ENCODE measurements around the gene SEMA4B.

The SEMA4B gene

GRCh38 chr15:90264671-90265070, 63.5 kb downstream of the SEMA4B start:
- FAIRE-seq (no peak), DNase-seq (ENCODE audit: insufficient read length, low spot score) (no peak)
- TF ChIP-seq CTCF (IDR thresholded peaks at IDR 0.05; ENCODE audit: insufficient read depth, missing control alignments): no peak

- peak; percentile 46 for DNase-seq (ENCODE audit: insufficient read length, low spot score)
- FAIRE-seq: no peak
- TF ChIP-seq CTCF (IDR thresholded peaks at IDR 0.05; ENCODE audit: insufficient read depth, missing control alignments): no peak
These were observed 64.3 kb downstream of the SEMA4B start, which contains the start of gene NGRN for GRCh38 chr15:90265271-90266060. TSS of gene NGRN (plus strand) at chr15:90265672. CDS start at chr15:90265713, 41 bp downstream.

GRCh38 chr15:90266061-90266431, 64.9 kb downstream of the SEMA4B start:
- FAIRE-seq (no peak), DNase-seq (ENCODE audit: insufficient read length, low spot score) (no peak)
- TF ChIP-seq CTCF (IDR thresholded peaks at IDR 0.05; ENCODE audit: insufficient read depth, missing control alignments): no peak

- no peak for FAIRE-seq
- no peak for TF ChIP-seq CTCF (IDR thresholded peaks at IDR 0.05; ENCODE audit: insufficient read depth, missing control alignments)
- DNase-seq (ENCODE audit: insufficient read length, low spot score): no peak
These were observed 65.4 kb downstream of the SEMA4B start for GRCh38 chr15:90266485-90266884.

- FAIRE-seq: no peak
- DNase-seq (ENCODE audit: insufficient read length, low spot score): no peak
- TF ChIP-seq CTCF (IDR thresholded peaks at IDR 0.05; ENCODE audit: insufficient read depth, missing control alignments): no peak
These were observed 67.3 kb downstream of the SEMA4B start for GRCh38 chr15:90268415-90268814.

- DNase-seq (ENCODE audit: insufficient read length, low spot score): no peak
- no peak for FAIRE-seq
- TF ChIP-seq CTCF (IDR thresholded peaks at IDR 0.05; ENCODE audit: insufficient read depth, missing control alignments): no peak
These were observed 69.5 kb downstream of the SEMA4B start for GRCh38 chr15:90270502-90271150.

Data from D721Med (cell line).